ENCODE data around the gene CT45A6. TPM values are rescaled to one million over a fixed set of nuclear protein-coding genes. Genes with fewer than 3 reads are reported as not detected.
"Not testable (repeated sequence)": the region's sequence is repeated elsewhere in the genome, so short reads cannot be mapped to it uniquely, and the experiment has no call there.

CT45A6 gene
- total RNA-seq = not detected

DNA sequence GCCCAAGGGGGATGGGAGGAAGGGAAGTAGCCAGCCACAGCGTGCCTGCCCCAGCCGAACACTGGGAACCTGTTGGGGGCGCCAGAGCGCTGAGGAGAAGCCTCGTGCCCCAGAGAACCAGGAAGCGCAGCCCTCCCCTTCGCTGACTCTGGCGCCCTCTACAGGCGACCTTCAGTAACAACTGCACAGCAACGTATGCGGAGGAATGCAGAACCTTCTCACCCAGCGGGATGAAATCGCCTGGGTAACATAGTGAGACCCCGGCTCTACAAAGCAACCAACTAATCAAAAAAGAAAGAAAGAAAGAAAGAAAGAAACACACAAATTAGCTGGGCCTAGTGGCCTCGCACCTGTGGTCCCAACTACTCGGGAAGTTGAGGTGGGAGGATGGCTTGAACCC is at the start of gene CT45A6:
Gene CT45A6 (minus strand): TSS at position 101 of the 400 bp plus-strand sequence. CDS start 3,794 bp downstream, outside the sequence.
- ATAC-seq (ENCODE audit: low read depth); H3K27me3 Mint-ChIP-seq; H3K9me3 Mint-ChIP-seq; H3K4me3 Mint-ChIP-seq; POLR2A ChIA-PET; H3K36me3 Mint-ChIP-seq; H3K27ac Mint-ChIP-seq; H3K4me1 Mint-ChIP-seq; DNase-seq: not testable (repeated sequence)

- H3K27me3 Mint-ChIP-seq; H3K36me3 Mint-ChIP-seq; H3K4me1 Mint-ChIP-seq; H3K4me3 Mint-ChIP-seq; ATAC-seq (ENCODE audit: low read depth); POLR2A ChIA-PET; H3K27ac Mint-ChIP-seq; H3K9me3 Mint-ChIP-seq; DNase-seq: not testable (repeated sequence)
Observed at GRCh38 chrX:135837180-135837579, 34.6 kb upstream of the CT45A6 start, which contains the start of gene CT45A7. TSS of gene CT45A7 (minus strand) at chrX:135837280. CDS start at chrX:135833533, 3,747 bp downstream.

GRCh38 chrX:135819912-135820311 is 17.3 kb upstream of the CT45A6 start, which contains the start of gene CT45A2:
TSS of gene CT45A2 (minus strand) at chrX:135820012. CDS start at chrX:135816265, 3,747 bp downstream.
- H3K4me3 Mint-ChIP-seq; H3K4me1 Mint-ChIP-seq; H3K9me3 Mint-ChIP-seq; H3K27me3 Mint-ChIP-seq; H3K36me3 Mint-ChIP-seq; DNase-seq; H3K27ac Mint-ChIP-seq; ATAC-seq (ENCODE audit: low read depth); POLR2A ChIA-PET: not testable (repeated sequence)

DNA sequence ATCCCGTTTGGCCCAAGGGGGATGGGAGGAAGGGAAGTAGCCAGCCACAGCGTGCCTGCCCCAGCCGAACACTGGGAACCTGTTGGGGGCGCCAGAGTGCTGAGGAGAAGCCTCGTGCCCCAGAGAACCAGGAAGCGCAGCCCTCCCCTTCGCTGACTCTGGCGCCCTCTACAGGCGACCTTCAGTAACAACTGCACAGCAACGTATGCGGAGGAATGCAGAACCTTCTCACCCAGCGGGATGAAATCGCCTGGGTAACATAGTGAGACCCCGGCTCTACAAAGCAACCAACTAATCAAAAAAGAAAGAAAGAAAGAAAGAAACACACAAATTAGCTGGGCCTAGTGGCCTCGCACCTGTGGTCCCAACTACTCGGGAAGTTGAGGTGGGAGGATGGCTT is 17.2 kb downstream of the CT45A6 start, which contains the start of gene CT45A5:
Gene CT45A5 (minus strand): TSS at position 101 of the 400 bp plus-strand sequence. CDS start 3,774 bp downstream, outside the sequence.
- H3K4me1 Mint-ChIP-seq; POLR2A ChIA-PET; H3K36me3 Mint-ChIP-seq; DNase-seq; H3K27ac Mint-ChIP-seq; H3K4me3 Mint-ChIP-seq; H3K9me3 Mint-ChIP-seq; ATAC-seq (ENCODE audit: low read depth); H3K27me3 Mint-ChIP-seq: not testable (repeated sequence)

DNA sequence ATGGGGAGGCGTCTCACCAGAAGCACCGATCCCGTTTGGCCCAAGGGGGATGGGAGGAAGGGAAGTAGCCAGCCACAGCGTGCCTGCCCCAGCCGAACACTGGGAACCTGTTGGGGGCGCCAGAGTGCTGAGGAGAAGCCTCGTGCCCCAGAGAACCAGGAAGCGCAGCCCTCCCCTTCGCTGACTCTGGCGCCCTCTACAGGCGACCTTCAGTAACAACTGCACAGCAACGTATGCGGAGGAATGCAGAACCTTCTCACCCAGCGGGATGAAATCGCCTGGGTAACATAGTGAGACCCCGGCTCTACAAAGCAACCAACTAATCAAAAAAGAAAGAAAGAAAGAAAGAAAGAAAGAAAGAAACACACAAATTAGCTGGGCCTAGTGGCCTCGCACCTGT is 34.5 kb downstream of the CT45A6 start, which contains the start of gene CT45A3:
Gene CT45A3 (minus strand): TSS at position 101 of the 400 bp plus-strand sequence. CDS start 3,747 bp downstream, outside the sequence.
- H3K9me3 Mint-ChIP-seq; H3K4me3 Mint-ChIP-seq; H3K27ac Mint-ChIP-seq; H3K4me1 Mint-ChIP-seq; ATAC-seq (ENCODE audit: low read depth); DNase-seq; H3K27me3 Mint-ChIP-seq; POLR2A ChIA-PET; H3K36me3 Mint-ChIP-seq: not testable (repeated sequence)

DNA sequence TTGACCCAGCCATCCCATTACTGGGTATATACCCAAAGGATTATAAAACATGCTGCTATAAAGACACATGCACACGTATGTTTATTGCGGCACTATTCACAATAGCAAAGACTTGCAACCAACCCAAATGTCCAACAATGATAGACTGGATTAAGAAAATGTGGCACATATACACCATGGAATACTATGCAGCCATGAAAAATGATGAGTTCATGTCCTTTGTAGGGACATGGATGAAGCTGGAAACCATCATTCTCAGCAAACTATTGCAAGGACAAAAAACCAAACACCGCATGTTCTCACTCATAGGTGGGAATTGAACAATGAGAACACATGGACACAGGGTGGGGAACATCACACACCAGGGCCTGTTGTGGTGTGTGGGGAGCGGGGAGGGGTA is 57.8 kb downstream of the CT45A6 start:
- DNase-seq; H3K4me3 Mint-ChIP-seq; H3K9me3 Mint-ChIP-seq; H3K4me1 Mint-ChIP-seq; POLR2A ChIA-PET; H3K27ac Mint-ChIP-seq; H3K27me3 Mint-ChIP-seq; ATAC-seq (ENCODE audit: low read depth); H3K36me3 Mint-ChIP-seq: not testable (repeated sequence)

Other genes starting within 250 kb of the CT45A6 start
- gene CT45A1, start 89.1 kb downstream of the CT45A6 start, total RNA-seq = not detected
- not detected for gene CT45A3, start 34.6 kb downstream of the CT45A6 start, total RNA-seq
- gene CT45A5, start 17.3 kb downstream of the CT45A6 start, total RNA-seq = not detected
- not detected for gene CT45A2, start 17.2 kb upstream of the CT45A6 start, total RNA-seq
- gene CT45A7, start 34.5 kb upstream of the CT45A6 start, total RNA-seq = not detected
- gene CT45A8, start 51.8 kb upstream of the CT45A6 start, total RNA-seq = not detected
- gene CT45A9, start 69.0 kb upstream of the CT45A6 start, total RNA-seq = not detected
- not detected for gene CT45A10, start 90.7 kb upstream of the CT45A6 start, total RNA-seq
- not detected for gene SAGE1, start 90.9 kb upstream of the CT45A6 start, total RNA-seq
- 10 to 100 TPM; 17.5 to 18.7 TPM for gene MMGT1, start 171.2 kb upstream of the CT45A6 start, total RNA-seq
- gene SLC9A6, start 182.6 kb upstream of the CT45A6 start, total RNA-seq = 10 to 100 TPM; 14.6 to 17.3 TPM